Renal pelvis (tissue), 4 donors: ENCODE results near the gene TCFL5. TPM values are rescaled to one million over a fixed set of nuclear protein-coding genes. Genes with fewer than 3 reads are reported as not detected.
"Not testable (repeated sequence)": the region's sequence is repeated elsewhere in the genome, so short reads cannot be mapped to it uniquely, and the experiment has no call there.

Experiments
- DNase-seq: peaks from one replicate; pipeline ENCODE4 v3.0.0-alpha.2; 2013
- polyA plus RNA-seq, 3 donors: library from polyadenylated mRNA; unstranded; fragments of 120-200 nt; gene quantifications; one replicate each; pipeline ENCODE4 v1.2.1, GENCODE V29; 2013; ENCODE audit not compliant: insufficient read length in 3 of 3

Gene TCFL5
- polyA plus RNA-seq, 3 donors, result 11.3 to 13.2 (median 12.7) TPM

DNA sequence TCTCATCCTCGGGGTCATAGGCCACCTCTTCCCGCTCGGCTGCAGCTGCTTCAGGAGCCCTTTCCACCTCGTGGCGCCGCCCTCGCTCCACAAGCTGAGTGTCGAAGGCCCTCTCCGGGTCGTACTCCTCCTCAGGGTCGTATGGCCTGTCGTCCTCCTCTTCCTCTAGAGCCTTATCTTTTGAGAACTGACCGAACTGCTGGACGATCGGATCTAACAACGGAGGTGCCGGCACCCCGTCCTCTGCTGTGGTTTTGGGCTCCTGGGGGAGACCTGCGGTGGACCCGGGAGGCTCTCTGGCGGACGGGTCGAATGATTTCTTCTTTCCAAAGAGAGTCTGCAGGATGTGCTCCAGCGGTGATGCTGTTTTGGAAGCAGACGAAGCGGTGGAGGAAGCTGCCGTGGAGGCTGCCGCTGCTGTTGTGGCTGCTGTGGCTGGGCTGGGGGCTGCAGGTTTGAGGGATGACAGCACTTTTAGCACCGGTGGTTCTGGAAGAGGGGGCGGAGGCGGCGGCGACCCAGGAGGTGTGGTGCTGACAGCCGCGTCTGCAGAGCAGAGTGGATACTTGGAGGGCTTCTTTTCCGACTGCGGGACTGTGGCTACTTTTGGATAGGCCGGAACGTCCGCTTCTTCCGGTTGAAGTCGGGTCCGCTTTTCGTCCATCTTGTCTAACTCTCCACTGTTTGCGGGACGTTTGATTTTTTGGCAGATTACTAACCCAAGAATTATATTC lies 20.2 kb upstream of the TCFL5 start:
- no peak for DNase-seq

DNA sequence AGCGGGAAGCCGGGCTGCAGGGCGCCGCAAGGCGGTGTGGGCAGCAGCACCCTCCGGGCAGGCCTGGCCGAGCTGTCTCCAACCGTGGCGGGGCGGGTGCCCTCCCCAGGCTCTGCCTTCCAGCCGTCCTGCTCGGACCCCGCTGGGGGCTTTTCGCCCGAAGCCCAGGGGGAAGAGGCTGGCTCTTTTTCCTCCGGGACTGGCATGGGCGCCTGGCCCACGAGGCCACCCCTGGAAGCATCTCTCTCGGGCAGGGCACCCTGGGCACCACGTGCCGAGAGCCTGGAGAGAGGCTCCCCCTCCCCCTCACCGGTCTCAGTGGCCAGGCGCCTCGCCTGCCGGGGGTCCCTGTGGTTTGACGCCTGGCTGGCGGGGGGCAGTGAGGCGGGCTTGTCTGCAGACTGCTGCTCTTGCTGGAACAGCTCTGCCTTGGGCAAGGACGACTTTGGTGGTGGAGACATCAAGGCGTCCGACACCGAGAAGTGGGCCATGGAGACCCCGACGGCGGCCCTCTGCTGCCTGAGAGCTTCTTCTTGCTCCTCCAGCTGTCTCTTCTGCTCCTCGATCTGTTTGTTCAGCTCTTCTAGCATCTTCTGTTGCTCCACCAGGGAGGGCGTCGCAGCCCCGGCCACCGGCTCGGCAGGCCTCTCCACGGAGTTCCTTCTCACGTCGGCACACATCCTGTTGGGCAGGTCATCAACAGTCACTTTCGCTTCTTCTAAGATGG lies 19.5 kb upstream of the TCFL5 start:
- DNase-seq, result no peak

DNA sequence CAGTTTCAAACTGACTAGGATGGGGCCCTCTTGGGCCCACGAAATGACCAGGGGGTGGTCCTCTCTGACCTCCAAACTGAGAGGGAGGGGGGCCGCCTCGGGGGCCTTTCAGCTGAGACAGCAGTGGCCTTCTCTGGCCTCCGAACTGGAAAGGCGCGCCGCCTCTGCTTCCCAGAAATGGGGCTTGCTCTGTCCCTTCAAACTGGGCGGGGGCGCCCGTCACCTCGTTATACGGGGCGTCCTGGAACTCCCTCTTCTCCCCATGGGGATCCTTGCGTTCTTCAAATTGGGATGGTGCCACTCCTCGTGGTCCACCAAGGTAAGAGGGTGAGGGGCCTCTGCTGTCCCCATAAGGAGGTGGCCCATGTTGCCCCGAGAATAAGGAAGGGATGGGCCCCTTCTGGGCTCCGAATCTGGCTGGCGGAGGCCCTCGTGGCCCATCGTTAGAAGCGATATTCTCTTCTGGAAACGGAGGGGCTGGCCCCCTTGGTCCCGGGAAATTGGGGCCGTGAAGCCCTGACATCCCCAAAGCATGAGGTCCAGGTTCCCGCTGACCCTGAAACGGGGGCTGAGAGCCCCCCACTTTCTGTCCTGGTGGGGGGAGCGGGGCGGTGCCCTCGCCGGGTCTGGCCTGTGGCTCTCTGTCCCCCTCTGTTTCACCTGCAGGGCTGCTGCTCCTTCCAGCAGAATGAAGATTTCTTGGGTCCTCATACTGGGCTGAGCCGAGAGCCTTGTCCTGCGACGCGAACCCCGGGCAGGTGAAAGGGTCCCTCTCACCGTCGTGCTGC lies 18.7 kb upstream of the TCFL5 start:
- no peak for DNase-seq

DNA sequence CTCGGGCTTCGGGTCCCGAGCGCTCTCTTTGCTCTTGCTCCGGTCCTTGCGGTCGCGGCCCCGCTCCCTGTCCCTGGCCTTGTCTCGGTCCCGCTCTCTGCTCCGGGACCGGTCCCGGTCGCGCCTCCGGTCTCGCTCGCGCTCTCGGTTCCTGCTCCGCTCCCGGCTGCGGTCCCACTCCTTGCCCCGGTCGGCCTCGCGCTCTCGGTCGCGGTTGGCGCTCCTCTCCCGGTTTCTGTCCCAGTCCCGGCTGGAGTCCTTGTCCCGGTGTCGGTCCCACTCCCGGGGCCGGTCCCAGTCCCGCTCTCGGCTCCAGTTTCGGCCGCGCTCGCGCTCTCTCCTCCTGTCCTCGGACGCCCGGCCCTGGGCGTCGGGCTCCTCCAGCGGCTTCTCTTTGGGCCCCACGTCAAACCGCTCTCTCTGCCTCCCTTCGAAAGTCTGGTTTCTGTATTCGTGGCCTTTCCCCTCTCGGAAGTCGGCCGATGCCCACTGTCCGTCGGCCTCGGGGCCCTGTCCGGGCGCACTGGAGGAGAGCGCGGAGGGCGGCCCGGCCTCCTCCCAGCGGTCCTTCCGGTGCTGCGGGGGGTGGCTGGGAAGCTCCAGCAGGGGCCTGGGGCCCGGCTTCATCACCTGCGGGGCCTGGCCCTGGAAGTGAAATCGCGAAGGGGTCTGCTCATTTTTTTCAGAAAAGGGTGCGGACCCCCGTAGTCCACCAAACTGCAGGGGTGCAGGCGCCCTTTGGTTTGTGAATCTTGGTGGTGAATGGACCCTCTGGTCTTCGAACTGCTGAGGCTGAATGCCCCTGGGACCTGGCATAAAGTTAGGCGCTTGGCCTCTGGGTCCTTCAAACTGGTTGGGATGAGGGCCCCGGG lies 17.9 kb upstream of the TCFL5 start:
- no peak for DNase-seq

DNA sequence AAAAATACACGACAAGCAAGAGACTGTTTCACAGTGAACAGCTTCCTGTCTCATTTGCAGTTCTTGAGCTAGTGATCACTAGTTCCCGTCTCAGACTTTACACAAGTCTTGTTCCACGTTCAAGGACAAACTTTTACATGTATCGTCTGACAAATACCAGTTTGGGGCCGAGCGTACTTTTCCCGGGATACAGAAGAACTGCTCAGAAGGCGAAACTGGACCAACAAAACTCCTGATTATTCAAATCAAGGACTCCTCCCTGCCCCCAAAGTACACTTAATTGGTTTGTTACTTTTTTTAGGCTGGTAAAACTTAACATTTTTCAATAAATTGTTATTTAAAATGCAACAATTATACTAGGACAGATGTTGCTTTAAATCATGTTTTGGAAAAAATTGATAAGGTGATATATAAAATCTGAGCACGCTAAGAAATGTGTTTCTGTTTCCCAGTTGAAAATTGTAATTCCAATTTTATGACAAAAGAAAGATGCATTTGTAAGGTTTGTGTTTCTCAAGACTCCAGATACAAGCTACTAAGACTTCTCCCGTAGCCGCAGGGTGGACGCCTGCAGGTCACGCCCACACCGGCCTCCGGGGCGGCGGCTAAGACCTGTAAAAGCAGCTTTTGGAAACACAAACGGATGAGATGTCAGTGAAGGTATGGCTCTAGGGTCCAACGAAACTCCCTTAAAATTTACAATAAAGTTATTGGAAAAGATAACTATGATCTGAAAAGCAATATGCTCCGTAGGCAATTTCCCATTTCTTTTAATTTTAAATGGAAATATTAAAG lies 16.8 kb upstream of the TCFL5 start:
- no peak for DNase-seq

DNA sequence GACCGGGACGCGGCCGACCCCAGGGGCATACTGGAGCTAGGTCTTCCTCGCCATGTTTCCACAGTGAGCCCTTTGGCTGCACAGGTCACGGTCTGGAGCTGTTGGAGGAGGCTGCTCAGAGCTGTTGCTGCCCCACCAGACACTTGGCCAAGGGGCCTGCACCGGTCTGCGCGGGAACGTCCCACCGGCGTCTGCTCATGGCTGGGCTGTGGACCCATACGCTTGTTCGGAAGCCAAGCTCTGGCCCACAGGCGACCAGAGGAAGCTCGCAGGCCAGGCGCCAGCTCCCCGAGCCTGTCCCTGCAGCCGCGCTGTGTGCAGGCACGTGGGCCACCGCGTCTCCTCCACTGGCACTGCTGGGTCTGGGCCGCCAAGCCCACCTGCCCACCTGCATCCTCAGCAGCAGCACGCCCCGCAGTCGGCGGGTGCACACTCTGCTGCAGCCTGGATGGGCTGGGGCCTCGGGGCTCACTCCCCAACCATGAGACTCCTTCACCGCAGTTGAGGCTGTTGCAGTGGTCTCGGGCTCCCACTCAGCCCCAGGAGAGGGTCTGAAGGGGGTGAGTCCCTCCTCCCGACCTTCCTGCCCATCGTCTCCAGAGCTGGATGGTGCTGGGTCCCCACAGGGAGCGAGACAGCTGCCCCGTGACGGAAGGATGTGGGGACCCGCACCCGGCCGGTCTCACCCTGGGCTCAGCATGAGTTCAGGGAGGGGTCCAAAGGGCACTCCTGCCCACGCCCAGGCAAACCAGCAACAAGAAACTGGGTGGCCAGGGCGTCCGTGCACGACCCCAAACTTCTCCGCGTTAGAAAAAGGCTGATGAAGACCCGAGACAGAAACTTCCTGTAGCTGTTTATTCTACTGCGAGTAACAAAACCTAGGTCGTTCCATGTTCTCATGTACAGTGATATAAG lies 15.5 kb upstream of the TCFL5 start:
- DNase-seq, result peak; percentile 62

DNA sequence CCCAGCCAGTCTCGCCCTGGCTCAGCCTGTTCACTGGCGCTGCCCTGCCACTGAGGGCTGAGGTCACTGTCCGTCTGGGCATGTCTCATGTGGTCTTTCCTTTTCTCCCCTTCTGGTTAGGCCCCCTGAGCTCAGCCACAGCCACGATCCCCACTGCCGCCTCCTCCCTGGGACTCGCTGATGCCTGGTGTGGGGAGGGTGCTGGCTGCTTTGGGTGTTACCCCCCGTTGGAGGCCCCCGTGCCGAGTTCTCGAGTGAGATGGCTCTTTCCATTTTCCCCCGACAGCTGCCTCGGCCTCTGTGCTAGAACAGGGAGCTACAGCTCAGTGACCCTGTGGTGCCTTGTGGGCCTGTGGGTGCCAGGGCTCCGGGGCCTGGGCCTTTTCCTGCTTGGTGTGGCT lies 14.9 kb upstream of the TCFL5 start:
- DNase-seq, result no peak

DNA sequence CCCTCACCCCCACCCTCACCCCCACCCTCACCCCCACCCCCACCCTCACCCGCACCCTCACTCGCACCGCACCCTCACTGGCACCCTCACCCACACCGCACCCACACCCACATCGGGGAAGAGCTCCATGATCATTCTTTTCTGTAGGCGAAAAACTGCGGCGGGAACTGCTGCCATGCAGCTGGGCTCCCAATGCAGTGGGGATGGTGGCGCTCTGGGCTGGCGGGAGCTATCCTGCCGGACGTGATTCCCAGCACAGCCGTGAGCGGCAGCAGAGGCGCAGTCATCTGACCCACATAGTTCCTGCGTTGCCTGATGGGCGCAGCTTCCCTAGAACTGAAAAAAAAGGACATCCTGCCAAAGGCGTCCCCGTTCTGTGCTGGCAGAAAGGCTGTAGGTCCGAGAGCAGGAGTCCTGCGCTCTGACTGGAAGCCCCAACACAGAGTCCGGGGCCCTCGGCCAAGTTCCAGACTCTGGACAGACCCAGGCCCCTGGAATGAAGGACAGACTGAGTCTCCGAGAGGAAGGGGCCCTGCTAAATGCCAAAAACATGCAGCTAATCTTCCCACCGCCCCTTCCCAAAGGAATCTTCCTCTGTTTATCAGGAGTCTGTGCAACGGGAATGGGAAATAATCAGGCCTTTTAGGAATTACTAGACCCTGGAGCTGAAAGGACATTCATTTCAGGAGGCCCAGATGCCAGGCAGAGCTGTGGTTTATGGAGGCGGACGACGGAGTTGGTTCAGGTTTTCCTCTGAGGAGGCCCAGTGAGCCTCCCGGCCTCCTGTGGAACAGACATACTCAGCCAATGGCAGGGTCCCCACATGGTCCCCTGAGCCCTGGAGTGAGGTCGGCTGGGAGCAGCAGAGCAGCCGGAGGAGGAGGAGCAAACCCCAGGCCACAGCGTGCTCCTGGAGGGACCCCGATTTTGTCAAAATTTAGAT lies 14.1 kb upstream of the TCFL5 start:
- peak; percentile 60 for DNase-seq

DNA sequence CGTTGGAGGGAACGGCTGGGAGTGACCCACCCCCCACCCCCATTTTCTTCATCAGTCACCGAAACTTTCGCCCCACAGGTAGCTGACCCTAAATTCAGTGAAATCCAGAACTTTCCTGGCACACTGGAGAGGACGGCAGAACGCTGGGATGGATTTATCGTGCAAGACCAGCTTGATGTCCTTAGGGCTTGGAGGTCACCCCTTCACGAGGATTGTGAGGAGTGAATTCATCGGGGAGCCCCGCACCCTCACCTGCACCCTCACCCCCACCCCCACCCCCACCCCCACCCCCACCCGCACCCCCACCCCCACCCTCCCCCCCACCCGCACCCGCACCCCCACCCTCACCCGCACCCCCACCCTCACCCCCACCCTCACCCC lies 13.3 kb upstream of the TCFL5 start:
- DNase-seq, result no peak

DNA sequence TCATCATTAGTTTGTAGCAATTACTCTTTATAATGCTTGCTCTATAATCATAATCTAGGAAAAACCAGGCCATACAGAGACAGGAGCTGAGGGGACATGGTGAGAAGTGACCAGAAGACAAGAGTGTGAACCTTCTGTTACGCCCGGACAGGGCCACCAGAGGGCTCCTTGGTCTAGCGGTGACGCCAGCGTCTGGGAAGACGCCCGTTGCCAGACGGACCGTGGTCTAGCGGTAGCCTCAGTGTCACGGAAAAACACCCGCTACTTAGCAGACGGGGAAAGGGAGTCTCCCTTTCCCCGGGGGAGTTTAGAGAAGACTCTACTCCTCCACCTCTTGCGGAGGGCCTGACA lies 12.0 kb upstream of the TCFL5 start:
- DNase-seq, result not testable (repeated sequence)

DNA sequence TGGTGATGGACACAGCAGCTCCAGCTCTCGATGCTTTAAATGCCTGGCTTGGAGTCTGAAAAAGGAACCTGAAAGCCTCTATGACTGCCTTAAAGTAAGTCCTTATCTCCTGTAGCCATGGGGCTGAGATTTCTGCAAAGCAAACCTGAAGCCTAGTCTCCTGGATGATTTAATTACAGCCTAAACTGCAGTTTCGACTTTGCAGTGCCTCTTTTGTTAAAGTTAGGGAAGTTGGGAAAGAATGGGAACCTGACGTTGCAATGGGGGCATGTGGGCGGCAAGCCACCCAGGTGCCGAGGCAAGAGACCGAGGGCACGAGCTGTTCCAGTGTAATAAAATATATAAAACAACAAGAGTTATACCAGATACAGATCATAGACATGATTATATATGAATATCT lies 11.7 kb upstream of the TCFL5 start:
- DNase-seq, result no peak

DNA sequence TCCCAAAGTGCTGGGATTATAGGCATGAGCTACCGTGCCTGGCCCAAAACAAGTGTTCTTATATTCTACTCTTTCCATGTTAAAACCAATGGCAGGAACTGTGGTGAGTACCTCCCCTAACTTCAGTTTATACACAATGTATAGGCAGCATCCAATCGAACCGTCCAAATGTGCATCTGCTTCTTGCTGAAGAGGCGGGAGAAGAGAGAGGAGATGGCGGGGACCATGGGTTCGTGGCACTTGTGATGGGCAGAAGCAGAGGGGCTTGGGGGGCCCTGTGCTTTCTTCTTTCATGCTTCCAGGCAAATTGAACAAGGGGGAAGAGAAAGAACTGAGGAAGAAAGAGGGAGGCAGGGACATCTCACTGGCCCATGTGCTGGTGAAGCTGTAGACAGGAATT lies 11.2 kb upstream of the TCFL5 start:
- DNase-seq, result no peak

DNA sequence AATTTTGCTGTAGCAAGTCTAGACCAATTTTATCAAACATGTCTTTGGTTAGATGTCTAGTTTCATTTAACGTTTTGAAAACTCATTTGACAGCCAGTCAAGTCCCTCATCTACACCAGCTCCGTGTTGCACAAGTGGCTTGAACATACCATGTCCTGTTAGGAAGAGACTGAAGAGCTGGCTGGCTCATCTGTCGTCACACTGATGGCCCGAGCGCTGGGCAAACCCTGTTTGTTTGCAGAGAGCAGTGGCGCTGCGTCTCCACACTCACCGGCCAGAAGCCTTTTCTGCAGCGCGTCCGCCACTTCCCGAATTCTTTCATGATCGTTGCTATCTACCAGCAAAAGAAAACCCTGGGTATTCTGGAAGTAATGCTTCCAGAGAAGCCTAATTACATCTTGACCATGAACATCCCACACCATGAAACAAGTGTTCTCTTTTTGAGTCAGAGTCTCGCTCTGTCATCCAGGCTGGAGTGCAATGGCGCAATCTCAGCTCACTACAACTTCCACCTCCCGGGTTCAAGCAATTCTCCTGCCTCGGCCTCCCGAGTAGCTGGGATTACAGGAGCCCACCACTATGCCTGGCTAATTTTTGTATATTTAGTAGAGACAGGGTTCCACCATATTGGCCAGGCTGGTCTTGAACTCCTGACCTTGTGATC lies 10.7 kb upstream of the TCFL5 start:
- no peak for DNase-seq

DNA sequence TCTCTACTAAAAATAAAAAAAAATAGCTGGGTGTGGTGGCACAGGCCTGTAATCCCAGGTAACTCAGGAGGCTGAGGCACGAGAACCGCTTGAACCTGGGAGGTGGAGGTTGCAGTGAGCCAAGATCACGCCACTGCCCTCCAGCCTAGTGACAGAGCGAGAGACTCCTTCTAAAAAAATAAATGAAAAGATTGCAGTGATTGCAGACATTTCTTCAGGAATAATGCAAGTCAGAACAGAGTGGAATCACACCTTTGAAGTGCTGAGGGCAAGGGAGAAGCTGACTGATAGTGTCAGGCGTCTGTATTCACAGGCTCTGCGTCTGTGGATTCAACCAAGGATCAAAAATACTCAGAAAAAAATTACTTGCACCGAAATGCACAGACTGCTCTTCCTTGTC lies 2.6 kb upstream of the TCFL5 start:
- DNase-seq, result no peak

DNA sequence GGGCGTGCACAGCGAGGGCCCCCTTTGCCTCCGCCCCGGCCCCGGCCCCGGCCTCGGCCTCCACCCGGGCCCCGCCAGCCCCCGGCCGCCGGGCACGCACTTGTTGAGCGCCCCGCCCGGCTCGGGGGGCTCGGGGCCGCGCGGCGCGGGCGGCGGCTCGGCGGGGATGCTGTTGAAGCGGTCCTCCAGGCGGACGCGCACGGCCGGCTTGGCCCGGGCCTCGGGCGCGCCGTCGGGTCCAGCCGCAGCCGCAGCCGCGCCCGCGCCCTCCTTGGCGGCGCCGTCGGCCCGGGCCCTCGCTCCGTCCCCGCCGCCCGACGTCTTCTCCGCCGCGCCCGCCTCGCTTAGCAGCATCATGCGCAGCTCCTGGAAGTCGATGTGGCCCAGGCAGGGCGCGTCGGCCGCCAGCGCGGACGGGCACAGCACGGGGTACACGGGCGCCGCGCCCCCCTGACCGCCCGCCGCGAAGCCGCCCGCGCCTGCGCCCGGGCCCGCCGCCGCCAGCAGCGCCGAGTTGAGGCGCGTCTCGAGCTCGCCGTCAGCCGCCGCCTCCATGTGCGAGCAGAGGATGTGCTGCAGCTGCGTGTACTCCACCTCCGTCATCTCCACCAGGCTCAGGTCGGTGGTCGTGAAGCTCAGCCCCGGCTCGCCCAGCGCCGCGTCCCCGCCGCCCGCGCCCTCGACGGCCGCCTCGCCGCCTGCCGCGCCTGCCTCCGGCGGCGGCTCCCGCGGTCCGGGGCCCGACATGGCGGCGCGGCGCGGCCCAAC lies 514 bp downstream of the TCFL5 start:
- no peak for DNase-seq

DNA sequence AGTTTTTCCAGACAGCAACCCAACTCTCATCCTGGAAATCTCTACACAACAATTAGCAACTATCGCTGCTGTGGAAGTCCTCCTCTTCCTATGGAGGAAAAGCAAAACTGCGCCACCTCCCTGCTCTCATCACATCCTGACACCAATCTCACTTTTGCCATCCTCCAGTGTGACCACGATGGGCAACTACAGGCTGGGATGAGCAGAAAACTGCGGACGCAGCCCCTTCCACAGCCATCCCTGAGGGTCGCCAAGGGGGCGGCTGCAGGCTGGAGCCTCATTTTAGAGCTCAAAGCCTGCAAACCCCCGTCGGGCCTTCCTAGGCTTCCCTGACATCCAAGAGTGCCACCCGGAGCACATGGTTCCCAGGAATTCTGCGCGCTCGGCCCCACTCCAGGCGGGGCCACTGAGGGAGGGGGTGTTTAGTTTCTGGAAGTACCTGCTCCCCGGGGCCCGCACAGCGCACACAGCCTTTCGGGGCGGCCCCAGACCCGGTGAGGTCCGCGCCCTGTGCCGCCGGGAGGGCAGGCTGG lies 1.2 kb downstream of the TCFL5 start:
- no peak for DNase-seq

DNA sequence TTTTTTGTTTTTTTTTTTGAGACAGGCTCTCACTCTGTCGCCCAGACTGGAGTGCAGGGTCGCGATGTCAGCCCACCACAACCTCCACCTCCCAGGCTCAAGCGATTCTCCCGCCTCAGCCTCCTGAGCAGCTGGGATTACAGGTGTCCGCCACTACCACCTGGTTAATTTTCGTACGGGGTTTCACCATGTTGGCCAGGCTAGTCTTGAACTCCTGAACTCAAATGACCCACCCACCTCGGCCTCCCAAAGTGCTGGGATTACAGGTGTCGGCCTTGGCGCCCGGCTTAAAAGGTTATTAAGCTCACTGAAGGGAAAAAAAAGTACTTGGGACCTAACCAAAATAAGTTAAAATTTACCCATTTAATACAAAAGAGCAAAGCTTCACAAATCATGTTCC lies 1.9 kb downstream of the TCFL5 start:
- no peak for DNase-seq
